ENCODE measurements around the gene SLIT3.

SLIT3 gene

DNA sequence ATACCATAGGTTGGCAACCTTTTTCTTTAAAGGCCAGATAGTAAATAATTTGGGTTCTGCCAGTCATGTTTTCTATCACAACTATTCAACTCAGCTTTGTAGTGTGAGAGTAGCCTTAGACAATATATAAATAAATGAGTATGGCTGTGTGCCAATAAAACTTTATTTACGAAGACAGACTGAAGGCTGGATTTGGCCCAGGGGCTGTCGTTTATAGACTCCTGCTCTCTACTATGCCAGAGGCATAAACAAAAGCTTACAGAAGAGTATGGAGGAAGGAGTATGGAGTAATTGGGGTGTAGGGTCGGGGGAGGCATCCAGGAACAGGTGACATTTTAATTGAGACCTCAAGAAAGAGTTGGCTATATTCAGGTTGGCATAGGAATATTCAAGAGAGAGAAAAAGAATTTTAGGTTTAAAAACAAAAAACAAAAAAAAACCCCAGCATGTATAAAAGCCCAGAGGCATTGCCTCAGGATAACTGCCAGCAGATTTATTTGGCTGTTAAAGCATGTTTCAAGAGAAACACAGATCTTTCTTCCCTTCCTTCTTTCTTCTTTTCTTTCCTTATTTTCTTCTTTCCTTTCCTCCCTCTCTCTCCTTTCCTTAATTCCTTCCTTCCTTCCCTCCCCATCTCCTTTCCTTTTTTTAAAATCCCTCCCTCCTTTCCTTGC is 39.9 kb downstream of the SLIT3 start:
- TF ChIP-seq, protein P1, sequence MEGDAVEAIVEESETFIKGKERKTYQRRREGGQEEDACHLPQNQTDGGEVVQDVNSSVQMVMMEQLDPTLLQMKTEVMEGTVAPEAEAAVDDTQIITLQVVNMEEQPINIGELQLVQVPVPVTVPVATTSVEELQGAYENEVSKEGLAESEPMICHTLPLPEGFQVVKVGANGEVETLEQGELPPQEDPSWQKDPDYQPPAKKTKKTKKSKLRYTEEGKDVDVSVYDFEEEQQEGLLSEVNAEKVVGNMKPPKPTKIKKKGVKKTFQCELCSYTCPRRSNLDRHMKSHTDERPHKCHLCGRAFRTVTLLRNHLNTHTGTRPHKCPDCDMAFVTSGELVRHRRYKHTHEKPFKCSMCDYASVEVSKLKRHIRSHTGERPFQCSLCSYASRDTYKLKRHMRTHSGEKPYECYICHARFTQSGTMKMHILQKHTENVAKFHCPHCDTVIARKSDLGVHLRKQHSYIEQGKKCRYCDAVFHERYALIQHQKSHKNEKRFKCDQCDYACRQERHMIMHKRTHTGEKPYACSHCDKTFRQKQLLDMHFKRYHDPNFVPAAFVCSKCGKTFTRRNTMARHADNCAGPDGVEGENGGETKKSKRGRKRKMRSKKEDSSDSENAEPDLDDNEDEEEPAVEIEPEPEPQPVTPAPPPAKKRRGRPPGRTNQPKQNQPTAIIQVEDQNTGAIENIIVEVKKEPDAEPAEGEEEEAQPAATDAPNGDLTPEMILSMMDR (IDR thresholded peaks at IDR 0.05; ENCODE audit: insufficient read depth, low read depth, low read length, missing control alignments), result no peak
- DNase-seq (ENCODE audit: low read depth), result no peak
- no peak overlapping the region for H3K4me3 ChIP-seq (ENCODE audit: low read depth, low read length)

GRCh38 chr5:169258372-169259000 is 42.5 kb downstream of the SLIT3 start:
- no peak overlapping the region for H3K4me3 ChIP-seq (ENCODE audit: low read depth, low read length)
- TF ChIP-seq, protein P1 (IDR thresholded peaks at IDR 0.05; ENCODE audit: insufficient read depth, low read depth, low read length, missing control alignments), result no peak
- no peak for DNase-seq (ENCODE audit: low read depth)

DNA sequence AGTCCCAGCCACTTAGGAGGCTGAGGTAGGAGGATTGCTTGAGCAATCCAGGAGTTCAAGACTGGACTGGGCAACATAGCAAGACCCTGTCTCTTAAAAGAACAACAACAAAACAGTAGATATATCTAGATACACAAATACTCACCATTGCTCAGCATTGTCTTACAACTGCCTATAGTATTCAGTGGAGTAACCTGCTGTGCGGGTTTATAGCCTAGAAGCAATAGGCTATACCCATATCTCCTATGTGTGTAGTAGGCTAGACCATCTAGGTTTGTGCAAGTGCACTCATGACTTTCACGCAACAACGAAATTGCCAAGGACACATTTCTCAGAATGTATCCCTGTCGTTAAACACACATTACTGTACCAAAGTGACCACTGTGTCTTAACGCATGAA is 44.7 kb downstream of the SLIT3 start:
- H3K4me3 ChIP-seq (ENCODE audit: low read depth, low read length), result no peak overlapping the region
- TF ChIP-seq, protein P1 (IDR thresholded peaks at IDR 0.05; ENCODE audit: insufficient read depth, low read depth, low read length, missing control alignments), result no peak
- no peak for DNase-seq (ENCODE audit: low read depth)

- no peak for DNase-seq (ENCODE audit: low read depth)
- TF ChIP-seq, protein P1 (IDR thresholded peaks at IDR 0.05; ENCODE audit: insufficient read depth, low read depth, low read length, missing control alignments), result no peak
- no peak overlapping the region for H3K4me3 ChIP-seq (ENCODE audit: low read depth, low read length)
Measured at GRCh38 chr5:169253071-169253470, 47.9 kb downstream of the SLIT3 start.

- TF ChIP-seq, protein P1 (IDR thresholded peaks at IDR 0.05; ENCODE audit: insufficient read depth, low read depth, low read length, missing control alignments), result no peak
- DNase-seq (ENCODE audit: low read depth), result no peak
Measured at GRCh38 chr5:169251333-169252084, 49.4 kb downstream of the SLIT3 start.

GRCh38 chr5:169250887-169251286 is 50.1 kb downstream of the SLIT3 start:
- TF ChIP-seq, protein P1 (IDR thresholded peaks at IDR 0.05; ENCODE audit: insufficient read depth, low read depth, low read length, missing control alignments), result no peak
- no peak overlapping the region for H3K4me3 ChIP-seq (ENCODE audit: low read depth, low read length)
- no peak for DNase-seq (ENCODE audit: low read depth)

More at GRCh38 chr5:169251333-169252084, 49.4 kb downstream of the SLIT3 start:
- no peak overlapping the region for H3K4me3 ChIP-seq (ENCODE audit: low read depth, low read length)

All from GM12865 (cell line).